Thoracic aorta (tissue), 2 donors: ENCODE results near the gene HACE1. TPM values are rescaled to one million over a fixed set of nuclear protein-coding genes. Genes with fewer than 3 reads are reported as not detected.

Experiments
- ATAC-seq: fragments of 150-250 bp; one replicate; pipeline ENCODE4 v1.8.0; 2017; ENCODE audit warnings: low read depth; ENCODE audit not compliant: insufficient number of reproducible peaks, low FRiP score
- DNase-seq: peaks from one replicate; pipeline ENCODE4 v3.0.0-alpha.2; 2020; ENCODE audit warnings: low spot score
- H3K27ac ChIP-seq, 2 donors: fragments of 200-600 bp; sonication (generic); 1 replicate in 1 of 2; 2 replicates in 1 of 2; pipeline ENCODE4 v1.5.1; 2016; ENCODE audit warnings: mild to moderate bottlenecking in 2 of 2, moderate library complexity in 2 of 2
- H3K27me3 ChIP-seq: fragments of 200-600 bp; sonication (generic); replicated peaks from 2 replicates; pipeline ENCODE4 v1.6.0; 2016; ENCODE audit warnings: mild to moderate bottlenecking; ENCODE audit not compliant: insufficient read depth
- H3K36me3 ChIP-seq: fragments of 200-600 bp; sonication (generic); one replicate; pipeline ENCODE4 v1.5.1; 2016
- H3K4me1 ChIP-seq, 2 donors: fragments of 200-600 bp; sonication (generic); 1 replicate in 1 of 2; 2 replicates in 1 of 2; pipeline versions ENCODE4 v1.5.1 to v1.6.0; 2016; ENCODE audit warnings: low read depth in 2 of 2, mild to moderate bottlenecking in 1 of 2; ENCODE audit not compliant: control insufficient read depth in 1 of 2
- H3K4me3 ChIP-seq: fragments of 200-600 bp; sonication (generic); 2 replicates; pipeline ENCODE4 v1.5.1; 2016; ENCODE audit warnings: mild to moderate bottlenecking
- H3K9me3 ChIP-seq: fragments of 200-600 bp; sonication (generic); 2 replicates; pipeline ENCODE4 v1.5.1; 2016
- CTCF ChIP-seq: fragments of 200-600 bp; sonication (generic); IDR thresholded peaks from one replicate; pipeline ENCODE4 v1.5.1; 2019; ENCODE audit warnings: antibody characterized with exemption
- total RNA-seq, 2 donors: library from RNA; depleted of rRNA; stranded (reverse); fragments of >200 nt; gene quantifications; one replicate each; pipeline versions ENCODE4 v1.1.0 to v1.2.3, GENCODE V29; 2016

Gene HACE1
- total RNA-seq, 2 donors from 2014 or later, result 17.0 to 20.7 TPM

- no peak for TF ChIP-seq CTCF
- no peak for ATAC-seq
- Histone ChIP-seq H3K27ac (no peak overlapping the region), H3K27me3 (no peaks in the 10 kb centered on the region), H3K9me3 (no peaks in the 10 kb centered on the region), H3K4me1 (no peaks in the 10 kb centered on the region), H3K36me3 (no peaks in the 10 kb centered on the region), H3K4me3 (no peak overlapping the region)
- no peak for DNase-seq
Observed at GRCh38 chr6:104705095-104705707, 154.5 kb downstream of the HACE1 start.

GRCh38 chr6:104704191-104704590 is 155.5 kb downstream of the HACE1 start:
- no peak for ATAC-seq
- TF ChIP-seq CTCF, result no peak
- Histone ChIP-seq H3K4me3 (no peak overlapping the region), H3K4me1 (no peaks in the 10 kb centered on the region), H3K27ac (no peak overlapping the region), H3K36me3 (no peaks in the 10 kb centered on the region), H3K9me3 (no peaks in the 10 kb centered on the region), H3K27me3 (no peaks in the 10 kb centered on the region)
- DNase-seq, result no peak

- Histone ChIP-seq H3K4me1 (no peaks in the 10 kb centered on the region), H3K27ac (no peak overlapping the region), H3K9me3 (no peaks in the 10 kb centered on the region), H3K4me3 (no peak overlapping the region), H3K27me3 (no peaks in the 10 kb centered on the region), H3K36me3 (no peaks in the 10 kb centered on the region)
- DNase-seq (no peak), ATAC-seq (no peak)
- TF ChIP-seq CTCF, result no peak
Observed at GRCh38 chr6:104702126-104702841, 157.4 kb downstream of the HACE1 start.

- H3K4me3 ChIP-seq, result no peak overlapping the region
- no peak overlapping the region for H3K27ac ChIP-seq
- no peak for ATAC-seq
- no peak for DNase-seq
- no peak for TF ChIP-seq CTCF
- H3K36me3 ChIP-seq, result no peaks in the 10 kb centered on the region
- no peaks in the 10 kb centered on the region for H3K4me1 ChIP-seq
- no peaks in the 10 kb centered on the region for H3K9me3 ChIP-seq
- no peaks in the 10 kb centered on the region for H3K27me3 ChIP-seq
Observed at GRCh38 chr6:104700371-104701185, 159.1 kb downstream of the HACE1 start.

- no peak overlapping the region for H3K4me3 ChIP-seq
- no peaks in the 10 kb centered on the region for H3K36me3 ChIP-seq
- no peaks in the 10 kb centered on the region for H3K27me3 ChIP-seq
- TF ChIP-seq CTCF, result no peak
- ATAC-seq (no peak), DNase-seq (no peak)
- no peak overlapping the region for H3K27ac ChIP-seq
- H3K9me3 ChIP-seq, result no peaks in the 10 kb centered on the region
- no peaks in the 10 kb centered on the region for H3K4me1 ChIP-seq
Observed at GRCh38 chr6:104699593-104700329, 160.0 kb downstream of the HACE1 start.
